Measurements from ENCODE around the gene FAM9C.

FAM9C gene

DNA sequence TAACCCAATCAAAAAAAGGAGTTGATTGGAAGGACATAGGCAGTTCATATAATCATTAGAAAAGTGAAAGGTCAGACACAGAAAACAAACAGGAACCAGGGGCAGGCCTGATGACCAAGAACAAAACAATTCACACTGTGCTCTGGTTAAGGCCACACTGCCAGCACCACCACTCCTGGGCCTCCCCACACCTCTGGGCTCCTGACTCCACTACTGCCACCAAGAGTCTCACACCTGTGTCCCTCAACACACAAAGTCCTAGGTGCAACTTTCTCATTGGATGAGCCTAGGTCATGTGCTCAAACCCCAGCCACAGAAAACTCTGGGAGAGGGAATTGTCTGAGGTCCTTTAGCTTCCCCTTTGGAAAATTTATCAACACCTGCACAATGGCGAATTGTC is 11.1 kb upstream of the FAM9C start:
- H3K36me3 ChIP-seq (ENCODE audit: control insufficient read depth, insufficient read depth, low read length), result no peaks in the 10 kb centered on the region
- H3K4me1 ChIP-seq (ENCODE audit: control insufficient read depth, insufficient read depth, low read length), result no peaks in the 10 kb centered on the region
- H3K4me3 ChIP-seq (ENCODE audit: low read depth, low read length), result no peak overlapping the region
- no peak overlapping the region for H3K9ac ChIP-seq (ENCODE audit: low read depth, low read length)
- no peaks in the 10 kb centered on the region for H3K9me3 ChIP-seq (ENCODE audit: control insufficient read depth, insufficient read depth, low read length)
- H3K27me3 ChIP-seq (ENCODE audit: control insufficient read depth, insufficient read depth, low read length), result no peaks in the 10 kb centered on the region; the same call in 1 of the 2 replicates
- no peak overlapping the region for H3K27ac ChIP-seq (ENCODE audit: low read depth, low read length)

GRCh38 chrX:13053171-13053570 is 8.8 kb upstream of the FAM9C start:
- Histone ChIP-seq H3K4me3 (ENCODE audit: low read depth, low read length) (no peak overlapping the region), H3K4me1 (ENCODE audit: control insufficient read depth, insufficient read depth, low read length) (no peaks in the 10 kb centered on the region), H3K36me3 (ENCODE audit: control insufficient read depth, insufficient read depth, low read length) (no peaks in the 10 kb centered on the region), H3K27me3 (ENCODE audit: control insufficient read depth, insufficient read depth, low read length) (no peaks in the 10 kb centered on the region; the same call in 1 of the 2 replicates), H3K9ac (ENCODE audit: low read depth, low read length) (no peak overlapping the region), H3K27ac (ENCODE audit: low read depth, low read length) (no peak overlapping the region), H3K9me3 (ENCODE audit: control insufficient read depth, insufficient read depth, low read length) (no peaks in the 10 kb centered on the region)

DNA sequence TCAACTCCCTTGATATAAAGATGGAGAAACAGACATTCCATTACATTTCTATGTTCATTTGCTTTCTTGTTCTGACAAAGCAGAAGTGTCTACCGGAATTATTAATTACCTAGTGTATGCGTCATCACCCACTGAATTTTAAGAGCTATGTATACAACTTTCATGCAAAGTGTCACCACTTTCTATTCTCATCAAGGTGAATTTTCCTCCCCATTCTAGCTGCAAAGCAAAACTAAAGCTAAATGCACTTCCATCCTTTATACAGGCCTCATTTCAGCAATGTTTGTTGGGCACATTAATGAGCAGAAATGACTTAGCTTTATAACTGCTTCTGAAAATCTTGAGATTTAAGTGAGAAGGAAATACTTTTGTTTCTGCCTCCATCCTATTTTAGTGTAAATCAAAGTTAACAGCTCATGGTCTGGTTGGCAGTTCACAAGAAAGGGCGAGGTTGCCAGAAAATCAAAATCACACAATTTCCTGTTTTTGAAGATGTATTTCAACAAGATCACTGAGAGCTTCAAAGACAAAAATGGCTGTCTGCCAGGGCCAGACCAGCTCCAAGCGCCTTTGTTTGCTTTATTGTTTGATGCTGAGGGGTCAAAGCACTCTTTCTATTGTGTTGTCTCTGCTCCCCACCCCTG is 7.2 kb upstream of the FAM9C start:
- H3K9ac ChIP-seq (ENCODE audit: low read depth, low read length), result no peak overlapping the region
- H3K36me3 ChIP-seq (ENCODE audit: control insufficient read depth, insufficient read depth, low read length), result no peaks in the 10 kb centered on the region
- H3K27me3 ChIP-seq (ENCODE audit: control insufficient read depth, insufficient read depth, low read length), result no peaks in the 10 kb centered on the region; the same call in 1 of the 2 replicates
- 0 out of 2 replicates have a peak, but pooled peaks cover under 1% of the 10 kb centered on the region for H3K4me1 ChIP-seq (ENCODE audit: control insufficient read depth, insufficient read depth, low read length)
- H3K4me3 ChIP-seq (ENCODE audit: low read depth, low read length), result no peak overlapping the region
- no peak overlapping the region for H3K27ac ChIP-seq (ENCODE audit: low read depth, low read length)
- H3K9me3 ChIP-seq (ENCODE audit: control insufficient read depth, insufficient read depth, low read length), result no peaks in the 10 kb centered on the region

- no peak overlapping the region for H3K4me3 ChIP-seq (ENCODE audit: low read depth, low read length)
- H3K27ac ChIP-seq (ENCODE audit: low read depth, low read length), result no peak overlapping the region
- peaks cover 5% of the 10 kb centered on the region; the same call in 1 of the 2 replicates for H3K4me1 ChIP-seq (ENCODE audit: control insufficient read depth, insufficient read depth, low read length)
- H3K36me3 ChIP-seq (ENCODE audit: control insufficient read depth, insufficient read depth, low read length), result no peaks in the 10 kb centered on the region
- H3K9ac ChIP-seq (ENCODE audit: low read depth, low read length), result no peak overlapping the region
- no peaks in the 10 kb centered on the region for H3K9me3 ChIP-seq (ENCODE audit: control insufficient read depth, insufficient read depth, low read length)
- H3K27me3 ChIP-seq (ENCODE audit: control insufficient read depth, insufficient read depth, low read length), result no peaks in the 10 kb centered on the region
Measured at GRCh38 chrX:13051167-13051528, 6.7 kb upstream of the FAM9C start.

DNA sequence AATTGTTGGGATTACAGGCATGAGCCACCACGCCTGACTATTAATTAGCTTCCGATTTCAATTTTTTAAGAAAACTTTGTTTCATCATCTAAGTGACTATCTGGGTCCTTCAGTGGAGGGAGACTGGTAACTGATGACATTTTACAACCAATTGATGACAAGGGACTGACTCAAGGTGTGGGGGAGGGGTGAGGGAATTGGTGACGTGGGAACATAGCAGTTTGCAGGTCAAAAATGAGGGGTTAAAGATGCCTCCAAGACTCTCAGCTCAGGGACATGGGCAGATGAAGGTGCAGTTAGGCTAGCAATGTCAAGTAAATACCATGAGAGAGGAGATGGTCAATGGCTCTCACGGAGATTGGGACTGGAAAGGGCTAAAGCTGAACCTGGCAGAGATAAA is 5.7 kb upstream of the FAM9C start:
- no peaks in the 10 kb centered on the region for H3K9me3 ChIP-seq (ENCODE audit: control insufficient read depth, insufficient read depth, low read length)
- peaks cover 6% of the 10 kb centered on the region; the same call in 1 of the 2 replicates for H3K4me1 ChIP-seq (ENCODE audit: control insufficient read depth, insufficient read depth, low read length)
- no peaks in the 10 kb centered on the region for H3K27me3 ChIP-seq (ENCODE audit: control insufficient read depth, insufficient read depth, low read length)
- H3K36me3 ChIP-seq (ENCODE audit: control insufficient read depth, insufficient read depth, low read length), result no peaks in the 10 kb centered on the region
- H3K27ac ChIP-seq (ENCODE audit: low read depth, low read length), result no peak overlapping the region
- no peak overlapping the region for H3K9ac ChIP-seq (ENCODE audit: low read depth, low read length)
- H3K4me3 ChIP-seq (ENCODE audit: low read depth, low read length), result no peak overlapping the region

- Histone ChIP-seq H3K4me3 (ENCODE audit: low read depth, low read length) (no peak overlapping the region), H3K9me3 (ENCODE audit: control insufficient read depth, insufficient read depth, low read length) (no peaks in the 10 kb centered on the region), H3K27ac (ENCODE audit: low read depth, low read length) (no peak overlapping the region), H3K27me3 (ENCODE audit: control insufficient read depth, insufficient read depth, low read length) (no peaks in the 10 kb centered on the region), H3K9ac (ENCODE audit: low read depth, low read length) (no peak overlapping the region), H3K36me3 (ENCODE audit: control insufficient read depth, insufficient read depth, low read length) (no peaks in the 10 kb centered on the region), H3K4me1 (ENCODE audit: control insufficient read depth, insufficient read depth, low read length) (peaks cover 6% of the 10 kb centered on the region; the same call in 1 of the 2 replicates)
Measured at GRCh38 chrX:13048280-13048679, 3.9 kb upstream of the FAM9C start.

- Histone ChIP-seq H3K36me3 (ENCODE audit: control insufficient read depth, insufficient read depth, low read length) (no peaks in the 10 kb centered on the region), H3K4me1 (ENCODE audit: control insufficient read depth, insufficient read depth, low read length) (peaks cover 6% of the 10 kb centered on the region; the same call in 1 of the 2 replicates), H3K27me3 (ENCODE audit: control insufficient read depth, insufficient read depth, low read length) (no peaks in the 10 kb centered on the region), H3K9me3 (ENCODE audit: control insufficient read depth, insufficient read depth, low read length) (no peaks in the 10 kb centered on the region), H3K4me3 (ENCODE audit: low read depth, low read length) (no peak overlapping the region), H3K27ac (ENCODE audit: low read depth, low read length) (no peak overlapping the region), H3K9ac (ENCODE audit: low read depth, low read length) (no peak overlapping the region)
Measured at GRCh38 chrX:13047759-13048158, 3.3 kb upstream of the FAM9C start.

DNA sequence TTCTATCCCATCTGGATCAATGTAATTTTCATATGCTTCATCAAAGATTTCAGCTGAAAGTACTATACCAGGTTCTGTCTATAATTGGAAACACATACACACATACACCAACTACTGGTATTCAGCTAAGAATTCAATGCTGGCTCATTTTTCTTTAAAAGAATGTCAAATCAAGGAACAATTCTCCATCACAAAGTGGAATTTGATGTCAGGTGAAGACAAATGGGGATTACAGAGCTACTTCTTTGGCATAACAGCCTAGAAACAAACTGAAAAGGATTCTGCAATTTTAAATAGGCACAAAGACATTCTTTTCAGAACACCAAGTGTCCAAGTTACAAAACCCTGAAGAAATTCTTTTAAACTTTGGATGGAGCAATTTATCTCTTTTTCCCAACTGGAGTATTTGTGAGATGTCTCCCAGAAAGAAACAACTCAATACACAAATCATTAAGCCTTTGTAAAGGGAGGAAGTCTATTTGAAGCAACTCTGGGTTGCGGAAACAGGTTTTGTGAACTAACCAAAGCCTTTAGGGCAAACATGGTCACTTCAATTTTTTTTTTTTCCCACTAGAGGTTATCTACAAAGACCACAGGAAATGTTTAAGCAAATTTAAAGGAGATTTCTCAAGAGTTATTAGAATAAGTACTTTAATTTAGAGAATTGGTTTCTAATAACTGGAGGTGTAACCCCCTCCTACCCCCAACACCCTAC is 1.9 kb upstream of the FAM9C start:
- H3K4me1 ChIP-seq (ENCODE audit: control insufficient read depth, insufficient read depth, low read length), result peaks cover 6% of the 10 kb centered on the region; the same call in 1 of the 2 replicates
- H3K9ac ChIP-seq (ENCODE audit: low read depth, low read length), result no peak overlapping the region
- H3K27me3 ChIP-seq (ENCODE audit: control insufficient read depth, insufficient read depth, low read length), result no peaks in the 10 kb centered on the region
- H3K36me3 ChIP-seq (ENCODE audit: control insufficient read depth, insufficient read depth, low read length), result no peaks in the 10 kb centered on the region
- no peaks in the 10 kb centered on the region for H3K9me3 ChIP-seq (ENCODE audit: control insufficient read depth, insufficient read depth, low read length)
- no peak overlapping the region for H3K27ac ChIP-seq (ENCODE audit: low read depth, low read length)
- H3K4me3 ChIP-seq (ENCODE audit: low read depth, low read length), result no peak overlapping the region

GRCh38 chrX:13043938-13044337 is 482 bp downstream of the FAM9C start:
- no peak overlapping the region for H3K9ac ChIP-seq (ENCODE audit: low read depth, low read length)
- no peaks in the 10 kb centered on the region for H3K36me3 ChIP-seq (ENCODE audit: control insufficient read depth, insufficient read depth, low read length)
- no peak overlapping the region for H3K4me3 ChIP-seq (ENCODE audit: low read depth, low read length)
- H3K27me3 ChIP-seq (ENCODE audit: control insufficient read depth, insufficient read depth, low read length), result no peaks in the 10 kb centered on the region
- H3K27ac ChIP-seq (ENCODE audit: low read depth, low read length), result no peak overlapping the region
- no peaks in the 10 kb centered on the region for H3K9me3 ChIP-seq (ENCODE audit: control insufficient read depth, insufficient read depth, low read length)
- H3K4me1 ChIP-seq (ENCODE audit: control insufficient read depth, insufficient read depth, low read length), result peaks cover 6% of the 10 kb centered on the region; the same call in 1 of the 2 replicates

- H3K36me3 ChIP-seq (ENCODE audit: control insufficient read depth, insufficient read depth, low read length), result no peaks in the 10 kb centered on the region
- no peak overlapping the region for H3K9ac ChIP-seq (ENCODE audit: low read depth, low read length)
- no peak overlapping the region for H3K4me3 ChIP-seq (ENCODE audit: low read depth, low read length)
- H3K9me3 ChIP-seq (ENCODE audit: control insufficient read depth, insufficient read depth, low read length), result no peaks in the 10 kb centered on the region
- H3K27ac ChIP-seq (ENCODE audit: low read depth, low read length), result no peak overlapping the region
- H3K27me3 ChIP-seq (ENCODE audit: control insufficient read depth, insufficient read depth, low read length), result no peaks in the 10 kb centered on the region
- H3K4me1 ChIP-seq (ENCODE audit: control insufficient read depth, insufficient read depth, low read length), result peaks cover 6% of the 10 kb centered on the region; the same call in 1 of the 2 replicates
Measured at GRCh38 chrX:13043138-13043537, 1.3 kb downstream of the FAM9C start.

DNA sequence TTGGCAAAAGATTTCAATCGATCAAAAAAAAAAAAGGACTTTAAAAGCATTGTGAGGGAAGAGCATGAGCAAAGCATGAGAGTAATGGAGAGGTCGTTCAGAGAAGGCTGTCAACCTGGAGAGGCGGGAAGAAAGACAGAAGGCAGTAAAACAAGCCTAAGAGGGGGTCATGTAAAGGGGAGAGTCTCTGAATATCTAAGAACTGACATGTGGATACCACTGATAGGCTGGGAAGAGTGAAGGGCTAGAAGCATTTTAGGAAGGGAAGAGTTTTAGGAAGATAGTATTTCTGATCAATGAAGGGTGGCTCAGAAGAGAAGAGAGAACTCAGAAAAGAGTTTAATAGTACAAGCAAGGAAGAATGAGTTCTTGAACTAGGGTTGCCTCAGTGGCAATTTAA is 7.5 kb downstream of the FAM9C start:
- no peaks in the 10 kb centered on the region for H3K36me3 ChIP-seq (ENCODE audit: control insufficient read depth, insufficient read depth, low read length)
- no peaks in the 10 kb centered on the region for H3K9me3 ChIP-seq (ENCODE audit: control insufficient read depth, insufficient read depth, low read length)
- no peaks in the 10 kb centered on the region for H3K27me3 ChIP-seq (ENCODE audit: control insufficient read depth, insufficient read depth, low read length)
- H3K27ac ChIP-seq (ENCODE audit: low read depth, low read length), result no peak overlapping the region
- H3K4me1 ChIP-seq (ENCODE audit: control insufficient read depth, insufficient read depth, low read length), result 0 out of 2 replicates have a peak, but pooled peaks cover 2% of the 10 kb centered on the region
- H3K9ac ChIP-seq (ENCODE audit: low read depth, low read length), result no peak overlapping the region
- no peak overlapping the region for H3K4me3 ChIP-seq (ENCODE audit: low read depth, low read length)

All from HUES48 (cell line).